Measurements from ENCODE around the gene TTC38.

DNA sequence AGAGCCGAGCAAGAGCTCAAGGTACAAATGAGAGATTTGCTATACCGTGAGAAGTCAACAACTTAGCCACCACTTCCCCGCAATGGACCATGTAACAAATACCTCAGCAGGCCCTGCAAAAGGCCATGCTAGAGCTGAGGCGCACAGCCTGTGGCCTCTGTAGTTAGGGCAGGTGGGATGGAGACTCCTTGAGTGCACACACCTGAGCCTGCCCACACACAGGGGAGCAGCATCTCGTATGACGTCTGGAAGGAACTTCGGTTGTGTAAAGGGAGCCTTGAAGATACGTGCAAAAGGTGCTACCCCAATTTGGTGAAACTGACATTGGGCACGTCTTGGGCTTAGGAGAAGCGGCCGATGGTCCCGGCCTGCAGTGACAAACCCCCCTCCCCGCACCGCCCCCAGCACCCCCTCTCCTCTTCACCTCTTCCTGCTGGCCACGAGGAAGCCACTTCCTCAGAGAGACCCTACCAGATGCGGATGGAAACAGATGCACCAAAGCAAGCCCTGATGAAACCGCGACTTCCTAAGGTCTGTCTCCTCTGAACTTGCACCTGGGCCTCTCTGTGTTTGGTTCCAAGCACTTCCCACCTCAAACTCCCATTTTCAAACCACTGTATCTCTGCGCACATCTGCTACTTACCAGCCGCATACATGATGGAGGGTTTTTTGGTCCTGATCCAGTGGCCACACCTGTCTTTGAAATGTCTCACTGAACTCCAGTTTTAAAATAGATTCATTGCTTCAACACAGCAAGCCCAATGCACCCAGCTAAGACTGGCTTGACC, 28.4 kb upstream of the TTC38 start:
- TF ChIP-seq, protein P1, sequence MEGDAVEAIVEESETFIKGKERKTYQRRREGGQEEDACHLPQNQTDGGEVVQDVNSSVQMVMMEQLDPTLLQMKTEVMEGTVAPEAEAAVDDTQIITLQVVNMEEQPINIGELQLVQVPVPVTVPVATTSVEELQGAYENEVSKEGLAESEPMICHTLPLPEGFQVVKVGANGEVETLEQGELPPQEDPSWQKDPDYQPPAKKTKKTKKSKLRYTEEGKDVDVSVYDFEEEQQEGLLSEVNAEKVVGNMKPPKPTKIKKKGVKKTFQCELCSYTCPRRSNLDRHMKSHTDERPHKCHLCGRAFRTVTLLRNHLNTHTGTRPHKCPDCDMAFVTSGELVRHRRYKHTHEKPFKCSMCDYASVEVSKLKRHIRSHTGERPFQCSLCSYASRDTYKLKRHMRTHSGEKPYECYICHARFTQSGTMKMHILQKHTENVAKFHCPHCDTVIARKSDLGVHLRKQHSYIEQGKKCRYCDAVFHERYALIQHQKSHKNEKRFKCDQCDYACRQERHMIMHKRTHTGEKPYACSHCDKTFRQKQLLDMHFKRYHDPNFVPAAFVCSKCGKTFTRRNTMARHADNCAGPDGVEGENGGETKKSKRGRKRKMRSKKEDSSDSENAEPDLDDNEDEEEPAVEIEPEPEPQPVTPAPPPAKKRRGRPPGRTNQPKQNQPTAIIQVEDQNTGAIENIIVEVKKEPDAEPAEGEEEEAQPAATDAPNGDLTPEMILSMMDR (IDR thresholded peaks at IDR 0.05; ENCODE audit: low read depth, low read length, poor library complexity, severe bottlenecking) = no peak
- TF ChIP-seq EZH2phosphoT487 (IDR thresholded peaks at IDR 0.05; ENCODE audit: borderline replicate concordance, low read length) = no peak
